Measurements from ENCODE around the gene VIPR1.

VIPR1 gene, protein sequence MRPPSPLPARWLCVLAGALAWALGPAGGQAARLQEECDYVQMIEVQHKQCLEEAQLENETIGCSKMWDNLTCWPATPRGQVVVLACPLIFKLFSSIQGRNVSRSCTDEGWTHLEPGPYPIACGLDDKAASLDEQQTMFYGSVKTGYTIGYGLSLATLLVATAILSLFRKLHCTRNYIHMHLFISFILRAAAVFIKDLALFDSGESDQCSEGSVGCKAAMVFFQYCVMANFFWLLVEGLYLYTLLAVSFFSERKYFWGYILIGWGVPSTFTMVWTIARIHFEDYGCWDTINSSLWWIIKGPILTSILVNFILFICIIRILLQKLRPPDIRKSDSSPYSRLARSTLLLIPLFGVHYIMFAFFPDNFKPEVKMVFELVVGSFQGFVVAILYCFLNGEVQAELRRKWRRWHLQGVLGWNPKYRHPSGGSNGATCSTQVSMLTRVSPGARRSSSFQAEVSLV

DNA sequence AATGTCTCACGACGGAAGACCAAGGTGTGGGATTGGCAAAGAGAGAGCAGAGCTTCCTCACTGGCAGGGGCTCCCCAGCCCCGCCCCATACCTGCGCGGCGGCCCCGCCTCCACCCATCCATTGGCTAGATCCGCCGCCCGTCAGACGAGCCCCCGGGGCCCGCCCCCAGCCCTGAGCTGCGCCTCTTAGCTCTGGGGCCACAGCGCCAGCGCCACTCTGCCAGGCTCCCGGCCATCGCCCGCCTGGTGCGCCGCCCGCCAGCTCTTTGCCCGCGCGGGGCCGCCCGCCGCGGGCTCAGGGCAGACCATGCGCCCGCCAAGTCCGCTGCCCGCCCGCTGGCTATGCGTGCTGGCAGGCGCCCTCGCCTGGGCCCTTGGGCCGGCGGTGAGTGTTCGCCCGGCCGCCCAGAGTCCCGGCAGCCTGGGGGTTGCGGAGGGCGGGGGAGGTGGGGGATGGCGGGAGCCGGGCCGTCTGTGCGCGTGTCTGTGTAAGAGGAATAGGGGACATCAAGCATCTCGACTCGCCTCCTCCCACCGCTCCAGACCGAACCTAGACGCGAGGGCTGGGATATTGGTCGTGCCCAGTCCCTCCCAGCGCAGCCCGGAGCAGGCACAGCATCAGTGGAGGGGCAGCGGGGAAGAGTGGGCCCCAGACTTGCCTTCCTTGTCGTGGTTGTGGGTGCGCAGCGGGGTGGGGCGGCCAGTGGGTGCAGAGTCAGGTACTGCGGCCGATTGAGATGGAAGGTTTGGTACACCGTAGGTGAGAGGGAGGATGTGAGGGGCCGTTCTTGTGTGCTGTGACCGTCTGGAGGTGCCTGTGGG lies at the start of gene VIPR1:
Gene VIPR1, plus strand, starts transcription at position 215 of the 822 bp plus-strand sequence. Its CDS starts 93 bp downstream, at position 308.
- no peaks in the 10 kb centered on the region for H3K4me1 ChIP-seq (ENCODE audit: low read length)
- H3K4me2 ChIP-seq (ENCODE audit: low read length), result no peak within 1 kb of the TSS
- TF ChIP-seq EZH2phosphoT487 (IDR thresholded peaks at IDR 0.05; ENCODE audit: low read depth), result no peak
- TF ChIP-seq, protein P1, sequence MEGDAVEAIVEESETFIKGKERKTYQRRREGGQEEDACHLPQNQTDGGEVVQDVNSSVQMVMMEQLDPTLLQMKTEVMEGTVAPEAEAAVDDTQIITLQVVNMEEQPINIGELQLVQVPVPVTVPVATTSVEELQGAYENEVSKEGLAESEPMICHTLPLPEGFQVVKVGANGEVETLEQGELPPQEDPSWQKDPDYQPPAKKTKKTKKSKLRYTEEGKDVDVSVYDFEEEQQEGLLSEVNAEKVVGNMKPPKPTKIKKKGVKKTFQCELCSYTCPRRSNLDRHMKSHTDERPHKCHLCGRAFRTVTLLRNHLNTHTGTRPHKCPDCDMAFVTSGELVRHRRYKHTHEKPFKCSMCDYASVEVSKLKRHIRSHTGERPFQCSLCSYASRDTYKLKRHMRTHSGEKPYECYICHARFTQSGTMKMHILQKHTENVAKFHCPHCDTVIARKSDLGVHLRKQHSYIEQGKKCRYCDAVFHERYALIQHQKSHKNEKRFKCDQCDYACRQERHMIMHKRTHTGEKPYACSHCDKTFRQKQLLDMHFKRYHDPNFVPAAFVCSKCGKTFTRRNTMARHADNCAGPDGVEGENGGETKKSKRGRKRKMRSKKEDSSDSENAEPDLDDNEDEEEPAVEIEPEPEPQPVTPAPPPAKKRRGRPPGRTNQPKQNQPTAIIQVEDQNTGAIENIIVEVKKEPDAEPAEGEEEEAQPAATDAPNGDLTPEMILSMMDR (IDR thresholded peaks at IDR 0.05; ENCODE audit: low read depth, low read length), result no peak
- H3K9me3 ChIP-seq (ENCODE audit: insufficient read depth, low read length), result no peaks in the 10 kb centered on the region
- H3K27ac ChIP-seq (ENCODE audit: low read length), result no peak within 1 kb of the TSS
- H3K79me2 ChIP-seq (ENCODE audit: low read length), result no peaks in the 10 kb centered on the region
- H2AFZ ChIP-seq (ENCODE audit: low read depth, low read length), result no peak within 1 kb of the TSS
- no peak within 1 kb of the TSS for H3K4me3 ChIP-seq (ENCODE audit: low read length)
- H4K20me1 ChIP-seq (ENCODE audit: insufficient read depth, low read length), result no peaks in the 10 kb centered on the region
- no peaks in the 10 kb centered on the region for H3K36me3 ChIP-seq (replicated peaks; ENCODE audit: low read depth, low read length)
- H3K27me3 ChIP-seq (ENCODE audit: low read depth, low read length), result peaks cover 9% of the 10 kb centered on the region
- no peak within 1 kb of the TSS for H3K9ac ChIP-seq (ENCODE audit: low read length)

- TF ChIP-seq EZH2phosphoT487 (IDR thresholded peaks at IDR 0.05; ENCODE audit: low read depth), result no peak
- TF ChIP-seq, protein P1 (IDR thresholded peaks at IDR 0.05; ENCODE audit: low read depth, low read length), result no peak
These were observed 46.2 kb upstream of the VIPR1 start for GRCh38 chr3:42456211-42456610.

GRCh38 chr3:42459151-42459550 lies 43.3 kb upstream of the VIPR1 start:
- Histone ChIP-seq H3K79me2 (ENCODE audit: low read length) (no peaks in the 10 kb centered on the region), H2AFZ (ENCODE audit: low read depth, low read length) (no peak overlapping the region), H4K20me1 (ENCODE audit: insufficient read depth, low read length) (no peaks in the 10 kb centered on the region), H3K27me3 (ENCODE audit: low read depth, low read length) (0 out of 2 replicates have a peak, but pooled peaks cover 8% of the 10 kb centered on the region), H3K4me2 (ENCODE audit: low read length) (no peak overlapping the region), H3K9ac (ENCODE audit: low read length) (no peak overlapping the region), H3K4me1 (ENCODE audit: low read length) (no peaks in the 10 kb centered on the region), H3K9me3 (ENCODE audit: insufficient read depth, low read length) (no peaks in the 10 kb centered on the region), H3K36me3 (replicated peaks; ENCODE audit: low read depth, low read length) (no peaks in the 10 kb centered on the region), H3K4me3 (ENCODE audit: low read length) (no peak overlapping the region), H3K27ac (ENCODE audit: low read length) (no peak overlapping the region)
- TF ChIP-seq, protein P1 (IDR thresholded peaks at IDR 0.05; ENCODE audit: low read depth, low read length), result no peak
- TF ChIP-seq EZH2phosphoT487 (IDR thresholded peaks at IDR 0.05; ENCODE audit: low read depth), result no peak

More at GRCh38 chr3:42456211-42456610, 46.2 kb upstream of the VIPR1 start:
- no peak overlapping the region for H3K27ac ChIP-seq (ENCODE audit: low read length)
- H3K27me3 ChIP-seq (ENCODE audit: low read depth, low read length), result 0 out of 2 replicates have a peak, but pooled peaks cover 8% of the 10 kb centered on the region
- H3K4me3 ChIP-seq (ENCODE audit: low read length), result no peak overlapping the region
- H4K20me1 ChIP-seq (ENCODE audit: insufficient read depth, low read length), result no peaks in the 10 kb centered on the region
- no peak overlapping the region for H3K4me2 ChIP-seq (ENCODE audit: low read length)
- H3K36me3 ChIP-seq (replicated peaks; ENCODE audit: low read depth, low read length), result no peaks in the 10 kb centered on the region
- peaks cover 3% of the 10 kb centered on the region for H3K4me1 ChIP-seq (ENCODE audit: low read length)
- H3K9me3 ChIP-seq (ENCODE audit: insufficient read depth, low read length), result no peaks in the 10 kb centered on the region
- no peak overlapping the region for H2AFZ ChIP-seq (ENCODE audit: low read depth, low read length)
- no peak overlapping the region for H3K9ac ChIP-seq (ENCODE audit: low read length)
- no peaks in the 10 kb centered on the region for H3K79me2 ChIP-seq (ENCODE audit: low read length)

DNA sequence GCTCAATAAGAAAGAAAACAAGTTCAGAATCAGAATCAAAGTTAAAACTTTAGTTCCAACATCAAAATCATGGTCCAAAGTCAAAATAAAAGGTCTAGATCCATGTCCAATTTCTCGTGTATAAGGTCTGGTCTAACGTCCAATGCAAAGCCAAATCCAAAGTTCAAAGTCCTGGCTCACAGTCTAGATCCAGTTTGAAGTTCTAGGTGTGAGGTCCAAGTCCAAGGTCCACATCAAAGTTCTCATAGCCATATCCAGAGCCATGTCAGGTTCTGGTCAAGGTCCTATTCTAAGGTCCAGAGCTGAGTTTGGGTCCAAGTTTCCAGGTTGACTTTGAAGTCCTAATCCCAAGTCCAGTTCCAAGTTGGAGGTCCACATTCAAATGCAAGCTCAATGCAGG lies 40.7 kb upstream of the VIPR1 start:
- Histone ChIP-seq H3K9ac (ENCODE audit: low read length) (no peak overlapping the region), H3K79me2 (ENCODE audit: low read length) (no peaks in the 10 kb centered on the region), H3K9me3 (ENCODE audit: insufficient read depth, low read length) (no peaks in the 10 kb centered on the region), H4K20me1 (ENCODE audit: insufficient read depth, low read length) (no peaks in the 10 kb centered on the region), H3K4me3 (ENCODE audit: low read length) (no peak overlapping the region), H2AFZ (ENCODE audit: low read depth, low read length) (no peak overlapping the region), H3K4me2 (ENCODE audit: low read length) (no peak overlapping the region), H3K36me3 (replicated peaks; ENCODE audit: low read depth, low read length) (no peaks in the 10 kb centered on the region), H3K27ac (ENCODE audit: low read length) (no peak overlapping the region), H3K27me3 (ENCODE audit: low read depth, low read length) (0 out of 2 replicates have a peak, but pooled peaks cover 3% of the 10 kb centered on the region), H3K4me1 (ENCODE audit: low read length) (no peaks in the 10 kb centered on the region)
- TF ChIP-seq EZH2phosphoT487 (IDR thresholded peaks at IDR 0.05; ENCODE audit: low read depth), result no peak
- TF ChIP-seq, protein P1 (IDR thresholded peaks at IDR 0.05; ENCODE audit: low read depth, low read length), result no peak
